Vagina (tissue), 2 donors: ENCODE data around the gene GP1BA.

ENCODE experiments used
- POLR2A ChIP-seq, 2 donors: fragments of 450-650 bp; IDR thresholded peaks; one replicate each; pipeline ENCODE4 v1.6.1; 2017; ENCODE audit warnings: antibody characterized with exemption in 2 of 2, mild to moderate bottlenecking in 2 of 2, moderate library complexity in 2 of 2
- POLR2AphosphoS5 ChIP-seq, 2 donors: sonication (generic); formaldehyde crosslinking; IDR thresholded peaks; one replicate each; pipeline ENCODE4 v1.9.0; 2017; ENCODE audit warnings: antibody characterized with exemption in 2 of 2, mild to moderate bottlenecking in 2 of 2, low read depth in 1 of 2; ENCODE audit not compliant: insufficient read depth in 1 of 2
- TF ChIP-seq, protein P1 (sequence below), 3 experiments: fragments of 450-650 bp in 2 of 3; fragments of 200-600 bp in 1 of 3; sonication (generic) in 1 of 3; IDR thresholded peaks; one replicate each; pipeline ENCODE4 v1.5.1; 2017 to 2019; ENCODE audit warnings: antibody characterized with exemption in 3 of 3, mild to moderate bottlenecking in 2 of 3, moderate library complexity in 2 of 3

DNA sequence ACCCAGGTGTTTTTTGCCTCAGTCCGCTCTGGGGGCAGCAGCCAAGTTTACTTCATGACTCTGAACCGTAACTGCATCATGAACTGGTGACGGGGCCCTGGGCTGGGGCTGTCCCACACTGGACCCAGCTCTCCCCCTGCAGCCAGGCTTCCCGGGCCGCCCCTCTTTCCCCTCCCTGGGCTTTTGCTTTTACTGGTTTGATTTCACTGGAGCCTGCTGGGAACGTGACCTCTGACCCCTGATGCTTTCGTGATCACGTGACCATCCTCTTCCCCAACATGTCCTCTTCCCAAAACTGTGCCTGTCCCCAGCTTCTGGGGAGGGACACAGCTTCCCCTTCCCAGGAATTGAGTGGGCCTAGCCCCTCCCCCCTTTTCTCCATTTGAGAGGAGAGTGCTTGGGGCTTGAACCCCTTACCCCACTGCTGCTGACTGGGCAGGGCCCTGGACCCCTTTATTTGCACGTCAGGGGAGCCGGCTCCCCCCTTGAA lies 34.8 kb upstream of the GP1BA start:
- TF ChIP-seq POLR2AphosphoS5 (IDR thresholded peaks at IDR 0.05; ENCODE audit: insufficient read depth in 1 of 2, low read depth in 1 of 2): no peak
- TF ChIP-seq, protein P1, sequence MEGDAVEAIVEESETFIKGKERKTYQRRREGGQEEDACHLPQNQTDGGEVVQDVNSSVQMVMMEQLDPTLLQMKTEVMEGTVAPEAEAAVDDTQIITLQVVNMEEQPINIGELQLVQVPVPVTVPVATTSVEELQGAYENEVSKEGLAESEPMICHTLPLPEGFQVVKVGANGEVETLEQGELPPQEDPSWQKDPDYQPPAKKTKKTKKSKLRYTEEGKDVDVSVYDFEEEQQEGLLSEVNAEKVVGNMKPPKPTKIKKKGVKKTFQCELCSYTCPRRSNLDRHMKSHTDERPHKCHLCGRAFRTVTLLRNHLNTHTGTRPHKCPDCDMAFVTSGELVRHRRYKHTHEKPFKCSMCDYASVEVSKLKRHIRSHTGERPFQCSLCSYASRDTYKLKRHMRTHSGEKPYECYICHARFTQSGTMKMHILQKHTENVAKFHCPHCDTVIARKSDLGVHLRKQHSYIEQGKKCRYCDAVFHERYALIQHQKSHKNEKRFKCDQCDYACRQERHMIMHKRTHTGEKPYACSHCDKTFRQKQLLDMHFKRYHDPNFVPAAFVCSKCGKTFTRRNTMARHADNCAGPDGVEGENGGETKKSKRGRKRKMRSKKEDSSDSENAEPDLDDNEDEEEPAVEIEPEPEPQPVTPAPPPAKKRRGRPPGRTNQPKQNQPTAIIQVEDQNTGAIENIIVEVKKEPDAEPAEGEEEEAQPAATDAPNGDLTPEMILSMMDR (IDR thresholded peaks at IDR 0.05): no peak
- TF ChIP-seq POLR2A (IDR thresholded peaks at IDR 0.05): no peak
